SK-N-SH treated with all-trans-retinoic acid at 6 μM for 48 hours (cell line): ENCODE data around the gene ACBD4.

ENCODE experiments used
- ATAC-seq: fragments of 200-7000 bp; cut with Tn5 transposase; 3 replicates; pipeline ENCODE4 v1.9.1; 2020; ENCODE audit warnings: mild to moderate bottlenecking, moderate library complexity
- ARNTL ChIP-seq: fragments of 450-650 bp; formaldehyde crosslinking; IDR thresholded peaks from 2 replicates; pipeline ENCODE4 v1.5.0; 2020; ENCODE audit warnings: low read depth, mild to moderate bottlenecking, moderate library complexity, borderline replicate concordance
- CREB5 ChIP-seq: fragments of 250-450 bp; sonication (Bioruptor Pico); IDR thresholded peaks from 2 replicates; pipeline ENCODE4 v1.5.1; 2020; ENCODE audit warnings: low read depth, mild to moderate bottlenecking, moderate library complexity
- CSDC2 ChIP-seq: fragments of 250-450 bp; sonication (Bioruptor Pico); IDR thresholded peaks from 2 replicates; pipeline ENCODE4 v1.5.0; 2020; ENCODE audit warnings: mild to moderate bottlenecking, moderate library complexity
- CSRNP3 ChIP-seq: fragments of 250-450 bp; sonication (Bioruptor Pico); IDR thresholded peaks from 2 replicates; pipeline ENCODE4 v1.5.1; 2021; ENCODE audit warnings: mild to moderate bottlenecking, moderate library complexity
- ESRRG ChIP-seq: fragments of 250-450 bp; sonication (Bioruptor Pico); IDR thresholded peaks from 2 replicates; pipeline ENCODE4 v1.6.1; 2021; ENCODE audit warnings: mild to moderate bottlenecking
- GLIS3 ChIP-seq: fragments of 250-450 bp; sonication (Bioruptor Pico); IDR thresholded peaks from 2 replicates; pipeline ENCODE4 v1.5.0; 2020; ENCODE audit warnings: mild to moderate bottlenecking, moderate library complexity
- ISL1 ChIP-seq: fragments of 250-450 bp; sonication (Bioruptor Pico); IDR thresholded peaks from 2 replicates; pipeline ENCODE4 v2.1.2; 2022; ENCODE audit warnings: mild to moderate bottlenecking, moderate library complexity
- OSR1 ChIP-seq: fragments of 250-450 bp; sonication (Bioruptor Pico); IDR thresholded peaks from 2 replicates; pipeline ENCODE4 v1.8.0; 2022; ENCODE audit warnings: moderate library complexity, mild to moderate bottlenecking, inconsistent platforms
- PATZ1 ChIP-seq: fragments of 250-450 bp; sonication (Bioruptor Pico); IDR thresholded peaks from 2 replicates; pipeline ENCODE4 v1.8.0; 2020; ENCODE audit warnings: mild to moderate bottlenecking, moderate library complexity, borderline replicate concordance
- POU6F1 ChIP-seq: fragments of 250-450 bp; sonication (Bioruptor Pico); IDR thresholded peaks from 2 replicates; pipeline ENCODE4 v1.8.0; 2021; ENCODE audit warnings: low read depth, mild to moderate bottlenecking, moderate library complexity, borderline replicate concordance
- PPARA ChIP-seq: fragments of 250-450 bp; sonication (Bioruptor Pico); IDR thresholded peaks from 2 replicates; pipeline ENCODE4 v1.5.0; 2020; ENCODE audit warnings: mild to moderate bottlenecking, borderline replicate concordance
- RARB ChIP-seq: fragments of 250-450 bp; sonication (Bioruptor Pico); IDR thresholded peaks from 2 replicates; pipeline ENCODE4 v1.8.0; 2021; ENCODE audit warnings: mild to moderate bottlenecking, moderate library complexity
- SNAI2 ChIP-seq: fragments of 250-450 bp; sonication (Bioruptor Pico); IDR thresholded peaks from 2 replicates; pipeline ENCODE4 v1.5.0; 2020; ENCODE audit warnings: mild to moderate bottlenecking, moderate library complexity
- TOX ChIP-seq: fragments of 250-450 bp; sonication (Bioruptor Pico); IDR thresholded peaks from 2 replicates; pipeline ENCODE4 v1.8.0; 2021; ENCODE audit warnings: mild to moderate bottlenecking, moderate library complexity, borderline replicate concordance
- ZC3H10 ChIP-seq: fragments of 250-450 bp; sonication (Bioruptor Pico); IDR thresholded peaks from 2 replicates; pipeline ENCODE4 v1.5.1; 2021; ENCODE audit warnings: mild to moderate bottlenecking, moderate library complexity
- ZFP3 ChIP-seq: fragments of 250-450 bp; sonication (Bioruptor Pico); IDR thresholded peaks from 2 replicates; pipeline ENCODE4 v1.5.0; 2020; ENCODE audit warnings: mild to moderate bottlenecking, moderate library complexity
- ZFP30 ChIP-seq: fragments of 450-650 bp; formaldehyde crosslinking; IDR thresholded peaks from 2 replicates; pipeline ENCODE4 v1.5.0; 2022; ENCODE audit warnings: mild to moderate bottlenecking, moderate library complexity
- ZNF565 ChIP-seq: fragments of 450-650 bp; formaldehyde crosslinking; conservative IDR thresholded peaks from 2 replicates; pipeline ENCODE4 v1.5.0; 2020; ENCODE audit warnings: low read depth, mild to moderate bottlenecking, moderate library complexity
- ZNF8 ChIP-seq: fragments of 450-650 bp; formaldehyde crosslinking; IDR thresholded peaks from 2 replicates; pipeline ENCODE4 v1.5.0; 2020; ENCODE audit warnings: mild to moderate bottlenecking, moderate library complexity

The ACBD4 gene

GRCh38 chr17:45114117-45114932 is 21.2 kb upstream of the ACBD4 start:
- TF ChIP-seq POU6F1 (CRISPR knock-in tag) (no peak), ISL1 (CRISPR knock-in tag) (no peak), ZNF565 (no peak), GLIS3 (CRISPR knock-in tag) (no peak), ZC3H10 (CRISPR knock-in tag) (no peak), CSRNP3 (CRISPR knock-in tag) (no peak), TOX (no peak), PPARA (CRISPR knock-in tag) (no peak), SNAI2 (CRISPR knock-in tag) (no peak), ZFP30 (CRISPR knock-in tag) (no peak), ZNF8 (CRISPR knock-in tag) (no peak), CSDC2 (no peak), ARNTL (CRISPR knock-in tag) (no peak), ZFP3 (no peak), PATZ1 (no peak)
- no peak for ATAC-seq

- no peak for ATAC-seq
- TF ChIP-seq ISL1 (CRISPR knock-in tag): no peak
- no peak for TF ChIP-seq OSR1 (CRISPR knock-in tag)
- TF ChIP-seq POU6F1 (CRISPR knock-in tag): no peak
- no peak for TF ChIP-seq SNAI2 (CRISPR knock-in tag)
- TF ChIP-seq ESRRG (CRISPR knock-in tag): no peak
- no peak for TF ChIP-seq CSRNP3 (CRISPR knock-in tag)
- TF ChIP-seq CREB5 (CRISPR knock-in tag): no peak
- TF ChIP-seq CSDC2: no peak
- no peak for TF ChIP-seq TOX
- TF ChIP-seq GLIS3 (CRISPR knock-in tag): no peak
- no peak for TF ChIP-seq PATZ1
- TF ChIP-seq RARB (CRISPR knock-in tag): no peak
Measured at GRCh38 chr17:45115015-45115625, 20.4 kb upstream of the ACBD4 start.
